BLaER1 treated with 17β-estradiol and CSF1 and Interleukin-3, amounts not matched to agents 10 nM and 100 nM (cell line): ENCODE measurements around the gene KCP.

Experiments
- H3K27ac ChIP-seq, 11 experiments: shearing (Covaris generic); formaldehyde crosslinking; 2 replicates each; pipeline ENCODE4 v1.8.1; 2022
- H3K27me3 ChIP-seq, 11 experiments: shearing (Covaris generic); formaldehyde crosslinking; 2 replicates each; pipeline ENCODE4 v1.8.1; 2022
- H3K36me3 ChIP-seq, 11 experiments: shearing (Covaris generic); formaldehyde crosslinking; 2 replicates each; pipeline ENCODE4 v1.8.1; 2022
- H3K4me1 ChIP-seq, 10 experiments: shearing (Covaris generic); formaldehyde crosslinking; 2 replicates each; pipeline ENCODE4 v1.8.1; 2022
- H3K4me2 ChIP-seq, 11 experiments: shearing (Covaris generic); formaldehyde crosslinking; 2 replicates each; pipeline ENCODE4 v1.8.1; 2022
- H3K4me3 ChIP-seq, 10 experiments: shearing (Covaris generic); formaldehyde crosslinking; 2 replicates each; pipeline ENCODE4 v1.8.1; 2022
- H3K9ac ChIP-seq, 11 experiments: shearing (Covaris generic); formaldehyde crosslinking; 2 replicates each; pipeline ENCODE4 v1.8.1; 2022
- H3K9me3 ChIP-seq, 11 experiments: shearing (Covaris generic); formaldehyde crosslinking; replicated peaks in 1 of 11; 2 replicates each; pipeline ENCODE4 v1.8.1; 2022
- H4K20me1 ChIP-seq, 11 experiments: shearing (Covaris generic); formaldehyde crosslinking; 2 replicates each; pipeline ENCODE4 v1.8.1; 2022
- Cebpa-rat ChIP-seq, 11 experiments: shearing (Covaris generic); IDR thresholded peaks; 2 replicates each; pipeline ENCODE4 v1.8.1; 2022

Gene KCP

GRCh38 chr7:128931190-128931798, 20.8 kb upstream of the KCP start:
- Histone ChIP-seq H3K4me2 (peak overlapping the region in 7 of 11 experiments; percentile 6 to 98 (median 77); a peak in 7 of 22 replicates), H3K9ac (no peak overlapping the region), H3K4me1 (peaks cover 36 to 54% (median 44%) of the 10 kb centered on the region in 10 experiments), H3K4me3 (no peak overlapping the region), H4K20me1 (no peaks in the 10 kb centered on the region), H3K27ac (no peak overlapping the region), H3K9me3 (no peaks in the 10 kb centered on the region), H3K36me3 (no peaks in the 10 kb centered on the region), H3K27me3 (peaks cover 7 to 23% (median 17%) of the 10 kb centered on the region in 11 experiments; a peak in 21 of 22 replicates)
- no peak for TF ChIP-seq Cebpa-rat (IDR thresholded peaks at IDR 0.05)

- Histone ChIP-seq H3K36me3 (no peaks in the 10 kb centered on the region), H3K27ac (no peak overlapping the region), H3K4me1 (peaks cover 36 to 48% (median 40%) of the 10 kb centered on the region in 10 experiments), H3K4me2 (no peak overlapping the region), H3K9me3 (no peaks in the 10 kb centered on the region), H3K4me3 (no peak overlapping the region), H4K20me1 (no peaks in the 10 kb centered on the region), H3K27me3 (peaks cover 0 to 2% (median 0%) of the 10 kb centered on the region in 11 experiments; a peak in 2 of 22 replicates), H3K9ac (no peak overlapping the region)
- TF ChIP-seq Cebpa-rat (IDR thresholded peaks at IDR 0.05): no peak
These were observed 18.6 kb upstream of the KCP start for GRCh38 chr7:128928882-128929788.

DNA sequence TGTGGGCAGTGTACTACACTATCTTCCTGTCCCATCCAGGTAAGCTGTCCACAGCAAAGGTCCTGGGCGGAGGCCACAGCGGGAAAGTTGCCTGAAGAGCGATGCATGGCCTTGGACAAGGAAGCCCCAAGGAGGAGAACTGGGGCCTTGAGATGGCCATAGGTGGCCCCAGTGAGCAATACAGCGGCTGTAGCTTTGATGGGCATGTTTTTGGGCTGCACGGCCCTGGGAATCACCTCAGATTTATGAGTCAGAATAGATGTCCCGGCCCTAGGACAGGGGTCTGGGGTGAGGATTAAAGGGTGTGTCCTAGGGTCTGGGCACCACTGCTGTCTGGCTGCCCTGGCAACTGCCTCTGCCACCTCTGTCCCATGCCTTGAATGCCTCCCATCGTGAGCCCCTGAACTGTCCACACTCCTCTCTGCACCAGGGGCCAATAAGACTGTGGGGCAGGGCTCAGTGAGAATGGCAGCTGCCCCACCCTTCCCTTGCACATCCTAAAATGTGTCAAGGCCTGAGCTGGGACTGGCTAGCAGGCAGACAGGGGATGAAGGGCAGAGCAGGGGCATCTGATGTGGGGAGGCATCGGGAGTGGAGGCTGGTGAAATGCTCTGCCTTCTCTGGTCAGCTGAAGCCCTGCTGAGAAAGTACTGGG, 17.8 kb upstream of the KCP start:
- TF ChIP-seq Cebpa-rat (IDR thresholded peaks at IDR 0.05): no peak
- Histone ChIP-seq H3K27ac (no peak overlapping the region), H3K4me3 (no peak overlapping the region), H3K36me3 (no peaks in the 10 kb centered on the region), H3K9me3 (no peaks in the 10 kb centered on the region), H3K4me1 (peaks cover 28 to 48% (median 37%) of the 10 kb centered on the region in 10 experiments), H3K9ac (no peak overlapping the region), H4K20me1 (no peaks in the 10 kb centered on the region), H3K27me3 (no peaks in the 10 kb centered on the region), H3K4me2 (no peak overlapping the region)

DNA sequence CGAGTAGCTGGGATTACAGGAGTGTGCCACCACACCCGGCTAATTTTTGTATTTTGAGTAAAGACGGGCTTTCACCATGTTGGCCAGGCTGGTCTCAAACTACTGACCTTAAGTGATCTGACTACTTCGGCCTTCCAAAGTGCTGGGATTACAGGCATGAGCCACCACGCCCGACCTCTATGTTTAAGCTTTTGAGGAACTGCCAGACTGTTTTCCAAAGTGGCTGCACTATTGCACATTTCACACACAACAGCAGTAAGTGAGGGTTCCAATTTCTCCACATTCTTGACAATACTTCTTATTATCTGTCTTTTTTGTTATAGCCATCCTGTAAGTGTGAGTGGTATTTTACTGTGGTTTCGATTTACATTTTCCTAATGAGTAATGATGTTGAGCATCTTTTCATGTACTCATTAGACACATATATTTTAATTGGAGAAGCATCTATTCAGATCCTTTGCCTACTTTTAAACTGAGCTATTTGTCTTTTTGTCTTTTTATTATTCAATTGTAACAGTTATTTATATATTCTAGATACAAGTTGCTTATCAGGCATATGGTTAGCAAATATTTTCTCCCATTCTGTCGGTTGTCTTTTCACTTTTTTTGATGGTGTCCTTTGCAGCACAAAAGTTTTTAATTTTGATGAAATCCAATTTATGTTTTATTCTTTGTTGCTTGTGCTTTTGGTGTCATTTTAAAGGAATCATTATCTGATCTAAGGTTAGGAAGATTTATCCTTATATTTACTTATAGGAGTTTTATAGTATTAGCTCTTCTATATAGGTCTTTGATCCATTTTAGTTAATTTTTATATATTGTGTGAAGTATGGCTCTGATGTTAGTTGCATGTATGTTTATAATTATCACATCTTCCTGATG, 14.4 kb upstream of the KCP start:
- H3K4me2 ChIP-seq: peak overlapping the region in 6 of 11 experiments; percentile 23 to 57 (median 46); a peak in 10 of 22 replicates
- no peak overlapping the region for H3K27ac ChIP-seq
- no peaks in the 10 kb centered on the region; a peak in 1 of 22 replicates for H4K20me1 ChIP-seq
- no peak for TF ChIP-seq Cebpa-rat (IDR thresholded peaks at IDR 0.05)
- H3K9me3 ChIP-seq: no peaks in the 10 kb centered on the region
- H3K27me3 ChIP-seq: peaks cover 0 to 9% (median 3%) of the 10 kb centered on the region in 11 experiments; a peak in 8 of 22 replicates
- H3K4me3 ChIP-seq: no peak overlapping the region
- no peaks in the 10 kb centered on the region for H3K36me3 ChIP-seq
- H3K4me1 ChIP-seq: peaks cover 18 to 40% (median 31%) of the 10 kb centered on the region in 10 experiments
- no peak overlapping the region for H3K9ac ChIP-seq

GRCh38 chr7:128923411-128923800, 12.9 kb upstream of the KCP start:
- Histone ChIP-seq H3K9me3 (no peaks in the 10 kb centered on the region), H3K9ac (no peak overlapping the region), H3K36me3 (no peaks in the 10 kb centered on the region), H4K20me1 (no peaks in the 10 kb centered on the region; a peak in 1 of 22 replicates), H3K4me1 (peaks cover 18 to 40% (median 31%) of the 10 kb centered on the region in 10 experiments), H3K27ac (no peak overlapping the region), H3K27me3 (peaks cover 0 to 21% (median 9%) of the 10 kb centered on the region in 11 experiments; a peak in 8 of 22 replicates), H3K4me2 (peak overlapping the region in 6 of 11 experiments; percentile 23 to 57 (median 46); a peak in 12 of 22 replicates), H3K4me3 (no peak overlapping the region)
- no peak for TF ChIP-seq Cebpa-rat (IDR thresholded peaks at IDR 0.05)

DNA sequence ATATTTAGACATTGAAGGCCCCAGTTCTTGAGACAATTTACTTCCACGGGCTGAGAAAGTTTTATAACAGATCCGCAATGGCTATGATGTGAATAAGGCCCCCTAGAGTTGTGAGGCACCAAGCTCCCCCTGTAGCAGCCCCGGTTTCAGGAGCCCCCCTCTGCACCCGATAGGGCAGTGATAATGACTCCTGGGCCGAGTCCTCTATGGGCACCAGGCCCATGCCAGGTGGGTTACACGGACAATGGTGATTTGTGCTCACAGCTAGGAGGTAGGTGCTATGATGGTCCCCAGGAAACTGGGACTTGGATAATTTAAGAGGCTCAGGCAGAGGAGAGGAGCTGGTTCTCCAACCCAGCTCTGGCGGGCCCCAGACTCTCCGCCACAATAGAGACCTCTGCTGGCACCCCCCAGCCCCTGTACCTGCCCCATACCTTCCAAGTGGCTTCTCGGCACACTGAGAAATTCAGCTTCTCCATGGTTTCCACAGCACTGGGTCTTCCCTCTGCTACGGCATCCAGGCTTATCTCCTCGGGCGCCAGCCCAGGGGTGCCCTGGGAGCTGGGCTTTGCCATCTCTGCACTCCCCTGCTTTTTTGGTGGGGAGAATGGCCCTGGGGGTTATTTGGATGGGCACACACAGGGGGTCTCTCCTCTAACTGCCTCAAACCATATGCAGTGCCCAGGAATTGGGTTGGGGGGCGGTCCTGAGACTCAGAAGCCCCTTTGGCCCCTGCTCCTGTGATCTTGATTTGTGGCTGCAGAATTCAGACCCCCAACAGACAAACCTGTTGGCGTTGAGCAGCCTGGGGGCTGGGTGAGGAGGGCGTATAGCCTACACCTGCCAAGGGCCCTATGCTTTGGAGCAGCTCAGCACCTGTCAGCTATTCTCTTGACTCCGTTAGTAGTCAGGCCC, 12.2 kb upstream of the KCP start:
- TF ChIP-seq Cebpa-rat (IDR thresholded peaks at IDR 0.05): no peak
- Histone ChIP-seq H3K4me2 (peak overlapping the region in 2 of 11 experiments; percentile 24 to 53; a peak in 5 of 22 replicates), H3K9me3 (no peaks in the 10 kb centered on the region), H3K27ac (no peak overlapping the region), H3K4me3 (no peak overlapping the region), H3K4me1 (peaks cover 18 to 40% (median 31%) of the 10 kb centered on the region in 10 experiments), H3K36me3 (no peaks in the 10 kb centered on the region), H3K27me3 (peaks cover 0 to 28% (median 9%) of the 10 kb centered on the region in 11 experiments; a peak in 8 of 22 replicates), H3K9ac (no peak overlapping the region), H4K20me1 (no peaks in the 10 kb centered on the region; a peak in 1 of 22 replicates)

DNA sequence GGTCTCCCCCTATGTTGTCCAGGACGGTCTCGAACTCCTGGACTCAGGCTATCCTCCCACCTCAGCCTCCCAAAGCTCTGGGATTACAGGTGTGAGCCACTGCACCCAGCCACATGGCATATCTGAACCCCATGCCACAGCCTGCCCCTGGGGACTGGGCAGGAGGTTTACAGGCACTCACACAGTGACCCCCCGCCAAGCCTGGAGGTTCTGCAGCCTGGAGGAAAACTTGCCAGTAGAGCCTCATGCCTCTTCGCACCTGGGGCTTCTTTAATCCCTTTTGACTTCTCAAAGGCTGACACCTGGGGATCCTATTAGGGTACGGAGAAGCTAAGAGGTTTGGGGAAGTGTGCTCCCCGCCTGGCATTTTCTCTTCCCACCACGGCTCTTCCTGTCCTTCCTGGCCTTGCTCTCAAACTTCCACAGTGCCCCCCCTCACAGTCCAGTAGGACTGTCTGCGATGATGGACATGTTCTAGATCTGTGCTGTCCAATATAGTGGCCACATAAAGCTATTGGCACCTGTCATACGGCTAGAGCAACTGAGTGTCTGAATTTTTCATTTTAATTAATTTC, 11.4 kb upstream of the KCP start:
- H3K27me3 ChIP-seq: peaks cover 3 to 34% (median 12%) of the 10 kb centered on the region in 11 experiments

More for the DNA sequence above, 11.4 kb upstream of the KCP start:
- TF ChIP-seq Cebpa-rat (IDR thresholded peaks at IDR 0.05): no peak
- H3K4me1 ChIP-seq: peaks cover 17 to 40% (median 31%) of the 10 kb centered on the region in 10 experiments
- H3K9ac ChIP-seq: no peak overlapping the region; a peak in 1 of 22 replicates
- peak overlapping the region in 3 of 11 experiments; percentile 10 to 24 (median 24); a peak in 3 of 22 replicates for H3K4me2 ChIP-seq
- H3K27ac ChIP-seq: no peak overlapping the region
- H4K20me1 ChIP-seq: no peaks in the 10 kb centered on the region; a peak in 2 of 22 replicates
- H3K9me3 ChIP-seq: no peaks in the 10 kb centered on the region
- H3K36me3 ChIP-seq: no peaks in the 10 kb centered on the region
- H3K4me3 ChIP-seq: no peak overlapping the region
